Lower leg skin (tissue), 3 donors: ENCODE data around the gene SVIL.

Source experiments
- POLR2A ChIP-seq, 2 donors: fragments of 450-650 bp; IDR thresholded peaks; one replicate each; pipeline ENCODE4 v1.6.1; 2016 to 2017; ENCODE audit warnings: antibody characterized with exemption in 2 of 2, mild to moderate bottlenecking in 1 of 2, moderate library complexity in 1 of 2
- TF ChIP-seq, protein P1 (sequence below), 3 donors: fragments of 450-650 bp; IDR thresholded peaks; one replicate each; pipeline ENCODE4 v1.5.1; 2016; ENCODE audit warnings: antibody characterized with exemption in 3 of 3, mild to moderate bottlenecking in 3 of 3, moderate library complexity in 2 of 3

- TF ChIP-seq, protein P1, sequence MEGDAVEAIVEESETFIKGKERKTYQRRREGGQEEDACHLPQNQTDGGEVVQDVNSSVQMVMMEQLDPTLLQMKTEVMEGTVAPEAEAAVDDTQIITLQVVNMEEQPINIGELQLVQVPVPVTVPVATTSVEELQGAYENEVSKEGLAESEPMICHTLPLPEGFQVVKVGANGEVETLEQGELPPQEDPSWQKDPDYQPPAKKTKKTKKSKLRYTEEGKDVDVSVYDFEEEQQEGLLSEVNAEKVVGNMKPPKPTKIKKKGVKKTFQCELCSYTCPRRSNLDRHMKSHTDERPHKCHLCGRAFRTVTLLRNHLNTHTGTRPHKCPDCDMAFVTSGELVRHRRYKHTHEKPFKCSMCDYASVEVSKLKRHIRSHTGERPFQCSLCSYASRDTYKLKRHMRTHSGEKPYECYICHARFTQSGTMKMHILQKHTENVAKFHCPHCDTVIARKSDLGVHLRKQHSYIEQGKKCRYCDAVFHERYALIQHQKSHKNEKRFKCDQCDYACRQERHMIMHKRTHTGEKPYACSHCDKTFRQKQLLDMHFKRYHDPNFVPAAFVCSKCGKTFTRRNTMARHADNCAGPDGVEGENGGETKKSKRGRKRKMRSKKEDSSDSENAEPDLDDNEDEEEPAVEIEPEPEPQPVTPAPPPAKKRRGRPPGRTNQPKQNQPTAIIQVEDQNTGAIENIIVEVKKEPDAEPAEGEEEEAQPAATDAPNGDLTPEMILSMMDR (IDR thresholded peaks at IDR 0.05) = no peak
- no peak for TF ChIP-seq POLR2A (IDR thresholded peaks at IDR 0.05)
These were observed 34.4 kb upstream of the SVIL start for GRCh38 chr10:29669149-29669548.
